ENCODE data around the gene ACSL1. TPM values are rescaled to one million over a fixed set of nuclear protein-coding genes. Genes with fewer than 3 reads are reported as not detected.

The ACSL1 gene
- total RNA-seq, 1 experiment from 2014 or later: 12.5 TPM

GRCh38 chr4:184794470-184794869, 31.3 kb downstream of the ACSL1 start:
- peaks cover 5 to 13% of the 10 kb centered on the region in 2 experiments; a peak in 3 of 4 replicates for H3K4me1 ChIP-seq (ENCODE audit: control insufficient read depth in 1 of 2, insufficient read depth in 2 of 2, low read length in 2 of 2)
- H3K4me3 ChIP-seq (replicated peaks in 1 of 2; ENCODE audit: low read depth in 1 of 2, low read length in 2 of 2): no peak overlapping the region
- ChIA-PET CTCF (no interaction called here), POLR2A (no interaction called here), RAD21 (ENCODE audit: low non-redundant PET in 1 of 2, low total read pairs in 2 of 2, uncharacterized antibody in 2 of 2, unreplicated experiment in 2 of 2) (no interaction called here)
- no peaks in the 10 kb centered on the region for H3K9me2 ChIP-seq (ENCODE audit: insufficient read depth)
- TF ChIP-seq ZFX (IDR thresholded peaks at IDR 0.05): no peak
- H3K27me3 ChIP-seq (ENCODE audit: insufficient read depth, low read length): no peaks in the 10 kb centered on the region
- DNase-seq (ENCODE audit: low read depth, low spot score): no peak
- no peaks in the 10 kb centered on the region for H4K20me1 ChIP-seq (ENCODE audit: insufficient read depth)
- H3K36me3 ChIP-seq (ENCODE audit: control insufficient read depth in 1 of 2, insufficient read depth in 2 of 2, low read length in 2 of 2): no peaks in the 10 kb centered on the region
- H3K4me2 ChIP-seq (ENCODE audit: low read length): no peak overlapping the region
- intact Hi-C loops (cut with micrococcal nuclease): no loop called here
- no TSS peak for BruUV-seq (replicated peaks)
- H2AFZ ChIP-seq (ENCODE audit: low read depth, low read length, poor library complexity, severe bottlenecking): no peak overlapping the region
- no peaks in the 10 kb centered on the region for H3K79me2 ChIP-seq (ENCODE audit: insufficient read depth, low read length)
- no peaks in the 10 kb centered on the region for H3K9me3 ChIP-seq (ENCODE audit: control insufficient read depth in 1 of 2, insufficient read depth in 1 of 2, low read depth in 1 of 2, low read length in 2 of 2)
- no peak overlapping the region for H3K27ac ChIP-seq (ENCODE audit: low read depth, low read length)
- ATAC-seq: no peak
- no peak overlapping the region for H3K9ac ChIP-seq (ENCODE audit: low read length)

DNA sequence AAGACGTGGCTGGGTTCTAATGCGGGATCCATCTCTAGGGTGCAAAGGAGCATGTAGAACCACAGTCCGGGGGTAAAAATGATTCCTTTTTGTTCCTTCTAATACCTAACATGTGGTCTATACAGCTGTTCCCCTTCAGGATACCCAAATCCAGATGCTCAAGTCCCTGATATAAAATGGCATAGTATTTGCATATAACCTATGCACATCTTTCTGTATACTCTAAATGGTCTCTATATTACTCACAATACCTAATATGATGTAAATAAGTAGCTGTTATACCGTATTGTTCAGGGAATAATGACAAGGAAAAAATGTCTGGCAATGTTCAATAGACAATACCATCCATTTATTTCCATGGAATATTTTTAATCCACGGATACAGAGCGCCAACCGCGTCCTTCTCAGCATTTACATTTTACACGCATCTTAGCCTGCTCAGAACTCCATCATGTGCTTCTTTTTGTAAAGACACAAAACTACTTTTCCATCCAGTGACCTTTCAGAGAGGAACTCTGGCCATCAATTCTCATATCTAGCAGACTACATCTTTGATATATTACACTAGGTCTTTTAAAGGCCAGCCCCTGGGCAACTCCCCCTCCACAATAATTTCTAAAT, 31.9 kb downstream of the ACSL1 start:
- Histone ChIP-seq H3K9me2 (ENCODE audit: insufficient read depth) (no peaks in the 10 kb centered on the region), H3K79me2 (ENCODE audit: insufficient read depth, low read length) (no peaks in the 10 kb centered on the region), H3K9ac (ENCODE audit: low read length) (no peak overlapping the region), H3K4me2 (ENCODE audit: low read length) (no peak overlapping the region), H3K4me3 (replicated peaks in 1 of 2; ENCODE audit: low read depth in 1 of 2, low read length in 2 of 2) (no peak overlapping the region), H3K4me1 (ENCODE audit: control insufficient read depth in 1 of 2, insufficient read depth in 2 of 2, low read length in 2 of 2) (peaks cover 5 to 13% of the 10 kb centered on the region in 2 experiments; a peak in 3 of 4 replicates), H3K27me3 (ENCODE audit: insufficient read depth, low read length) (no peaks in the 10 kb centered on the region), H2AFZ (ENCODE audit: low read depth, low read length, poor library complexity, severe bottlenecking) (no peak overlapping the region), H3K9me3 (ENCODE audit: control insufficient read depth in 1 of 2, insufficient read depth in 1 of 2, low read depth in 1 of 2, low read length in 2 of 2) (no peaks in the 10 kb centered on the region), H3K27ac (ENCODE audit: low read depth, low read length) (no peak overlapping the region), H3K36me3 (ENCODE audit: control insufficient read depth in 1 of 2, insufficient read depth in 2 of 2, low read length in 2 of 2) (no peaks in the 10 kb centered on the region), H4K20me1 (ENCODE audit: insufficient read depth) (no peaks in the 10 kb centered on the region)
- intact Hi-C loops (cut with micrococcal nuclease): no loop called here
- ATAC-seq: no peak
- no peak for DNase-seq (ENCODE audit: low read depth, low spot score)
- POLR2A ChIA-PET: no interaction called here
- CTCF ChIA-PET: no interaction called here
- BruUV-seq (replicated peaks): no TSS peak
- RAD21 ChIA-PET (ENCODE audit: low non-redundant PET in 1 of 2, low total read pairs in 2 of 2, uncharacterized antibody in 2 of 2, unreplicated experiment in 2 of 2): no interaction called here
- TF ChIP-seq REST (IDR thresholded peaks at IDR 0.05; ENCODE audit: low read depth): no peak
- no peak for TF ChIP-seq EZH2phosphoT487 (IDR thresholded peaks at IDR 0.05; ENCODE audit: borderline replicate concordance)
- TF ChIP-seq CBX3 (IDR thresholded peaks at IDR 0.05; ENCODE audit: low read depth): no peak
- no peak for TF ChIP-seq TCF7L2 (IDR thresholded peaks at IDR 0.05; ENCODE audit: borderline replicate concordance, extremely low read depth, insufficient read depth, insufficient read length)
- no peak for TF ChIP-seq POLR2A (IDR thresholded peaks at IDR 0.05; ENCODE audit: borderline replicate concordance, extremely low read depth, insufficient read depth, insufficient read length)
- TF ChIP-seq, protein P1, sequence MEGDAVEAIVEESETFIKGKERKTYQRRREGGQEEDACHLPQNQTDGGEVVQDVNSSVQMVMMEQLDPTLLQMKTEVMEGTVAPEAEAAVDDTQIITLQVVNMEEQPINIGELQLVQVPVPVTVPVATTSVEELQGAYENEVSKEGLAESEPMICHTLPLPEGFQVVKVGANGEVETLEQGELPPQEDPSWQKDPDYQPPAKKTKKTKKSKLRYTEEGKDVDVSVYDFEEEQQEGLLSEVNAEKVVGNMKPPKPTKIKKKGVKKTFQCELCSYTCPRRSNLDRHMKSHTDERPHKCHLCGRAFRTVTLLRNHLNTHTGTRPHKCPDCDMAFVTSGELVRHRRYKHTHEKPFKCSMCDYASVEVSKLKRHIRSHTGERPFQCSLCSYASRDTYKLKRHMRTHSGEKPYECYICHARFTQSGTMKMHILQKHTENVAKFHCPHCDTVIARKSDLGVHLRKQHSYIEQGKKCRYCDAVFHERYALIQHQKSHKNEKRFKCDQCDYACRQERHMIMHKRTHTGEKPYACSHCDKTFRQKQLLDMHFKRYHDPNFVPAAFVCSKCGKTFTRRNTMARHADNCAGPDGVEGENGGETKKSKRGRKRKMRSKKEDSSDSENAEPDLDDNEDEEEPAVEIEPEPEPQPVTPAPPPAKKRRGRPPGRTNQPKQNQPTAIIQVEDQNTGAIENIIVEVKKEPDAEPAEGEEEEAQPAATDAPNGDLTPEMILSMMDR (IDR thresholded peaks at IDR 0.05 in 2 of 3, conservative IDR thresholded peaks at IDR 0.05 in 1 of 3; ENCODE audit: borderline replicate concordance in 1 of 3, insufficient read depth in 1 of 3, low read depth in 2 of 3, low read length in 2 of 3): no peak
- no peak for TF ChIP-seq RAD21 (IDR thresholded peaks at IDR 0.05; ENCODE audit: low read depth)
- no peak for TF ChIP-seq POLR2AphosphoS5 (IDR thresholded peaks at IDR 0.05; ENCODE audit: low read depth, low read length)
- TF ChIP-seq ELF1 (IDR thresholded peaks at IDR 0.05; ENCODE audit: borderline replicate concordance, low read depth): no peak
- TF ChIP-seq SRF (IDR thresholded peaks at IDR 0.05; ENCODE audit: low read depth): no peak
- no peak for TF ChIP-seq CEBPB (IDR thresholded peaks at IDR 0.05; ENCODE audit: low read depth)
- no peak for TF ChIP-seq ZNF274 (IDR thresholded peaks at IDR 0.05; ENCODE audit: low read depth, low read length)
- TF ChIP-seq, protein P2, sequence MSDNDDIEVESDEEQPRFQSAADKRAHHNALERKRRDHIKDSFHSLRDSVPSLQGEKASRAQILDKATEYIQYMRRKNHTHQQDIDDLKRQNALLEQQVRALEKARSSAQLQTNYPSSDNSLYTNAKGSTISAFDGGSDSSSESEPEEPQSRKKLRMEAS (IDR thresholded peaks at IDR 0.05): no peak
